Pulmonary artery endothelial cell (primary cell): Measurements from ENCODE around the gene NCBP2L. TPM values are rescaled to one million over a fixed set of nuclear protein-coding genes. Genes with fewer than 3 reads are reported as not detected.

Source experiments
- DNase-seq: peaks from one replicate; pipeline ENCODE4 v3.0.0-alpha.2; 2011; ENCODE audit warnings: low read depth, low spot score
- total RNA-seq: library from RNA; depleted of rRNA; stranded (reverse); fragments of >200 nt; gene quantifications from 2 replicates; pipeline ENCODE4 v1.2.3, GENCODE V29; 2014

The NCBP2L gene
- not detected in 2 replicates for total RNA-seq

- no peak for DNase-seq
Observed at GRCh38 chrX:107777536-107777832, at the start of gene NCBP2L. TSS of gene NCBP2L (plus strand) at chrX:107777733. CDS start at chrX:107794221, 16,488 bp downstream.

- DNase-seq: no peak
Observed at GRCh38 chrX:107728371-107729099, 49.0 kb upstream of the NCBP2L start.

- DNase-seq: no peak
Observed at GRCh38 chrX:107729558-107730297, 47.8 kb upstream of the NCBP2L start.

GRCh38 chrX:107730298-107730655 lies 47.3 kb upstream of the NCBP2L start:
- no peak for DNase-seq

- DNase-seq: no peak
Observed at GRCh38 chrX:107730991-107731766, 46.4 kb upstream of the NCBP2L start.

- peak; percentile 66 for DNase-seq
Observed at GRCh38 chrX:107731831-107732502, 45.6 kb upstream of the NCBP2L start.

- DNase-seq: no peak
Observed at GRCh38 chrX:107733686-107734085, 43.8 kb upstream of the NCBP2L start.

- DNase-seq: no peak
Observed at GRCh38 chrX:107734646-107735045, 42.9 kb upstream of the NCBP2L start.

- no peak for DNase-seq
Observed at GRCh38 chrX:107736781-107737531, 40.6 kb upstream of the NCBP2L start.

GRCh38 chrX:107738272-107738671 lies 39.3 kb upstream of the NCBP2L start:
- DNase-seq: no peak

GRCh38 chrX:107738768-107739167 lies 38.8 kb upstream of the NCBP2L start:
- DNase-seq: no peak

GRCh38 chrX:107739541-107739940 lies 38.0 kb upstream of the NCBP2L start:
- no peak for DNase-seq

- DNase-seq: no peak
Observed at GRCh38 chrX:107741404-107741790, 36.1 kb upstream of the NCBP2L start.

- DNase-seq: no peak
Observed at GRCh38 chrX:107742700-107743191, 34.8 kb upstream of the NCBP2L start.

- no peak for DNase-seq
Observed at GRCh38 chrX:107743995-107744394, 33.5 kb upstream of the NCBP2L start.

- no peak for DNase-seq
Observed at GRCh38 chrX:107744868-107745267, 32.7 kb upstream of the NCBP2L start.

GRCh38 chrX:107747596-107748161 lies 29.9 kb upstream of the NCBP2L start:
- DNase-seq: no peak

GRCh38 chrX:107748506-107748905 lies 29.0 kb upstream of the NCBP2L start:
- DNase-seq: no peak

- DNase-seq: no peak
Observed at GRCh38 chrX:107750263-107750662, 27.3 kb upstream of the NCBP2L start.

- DNase-seq: no peak
Observed at GRCh38 chrX:107750861-107751445, 26.6 kb upstream of the NCBP2L start.
